Measurements from ENCODE around the gene ANKIB1.

ANKIB1 gene

DNA sequence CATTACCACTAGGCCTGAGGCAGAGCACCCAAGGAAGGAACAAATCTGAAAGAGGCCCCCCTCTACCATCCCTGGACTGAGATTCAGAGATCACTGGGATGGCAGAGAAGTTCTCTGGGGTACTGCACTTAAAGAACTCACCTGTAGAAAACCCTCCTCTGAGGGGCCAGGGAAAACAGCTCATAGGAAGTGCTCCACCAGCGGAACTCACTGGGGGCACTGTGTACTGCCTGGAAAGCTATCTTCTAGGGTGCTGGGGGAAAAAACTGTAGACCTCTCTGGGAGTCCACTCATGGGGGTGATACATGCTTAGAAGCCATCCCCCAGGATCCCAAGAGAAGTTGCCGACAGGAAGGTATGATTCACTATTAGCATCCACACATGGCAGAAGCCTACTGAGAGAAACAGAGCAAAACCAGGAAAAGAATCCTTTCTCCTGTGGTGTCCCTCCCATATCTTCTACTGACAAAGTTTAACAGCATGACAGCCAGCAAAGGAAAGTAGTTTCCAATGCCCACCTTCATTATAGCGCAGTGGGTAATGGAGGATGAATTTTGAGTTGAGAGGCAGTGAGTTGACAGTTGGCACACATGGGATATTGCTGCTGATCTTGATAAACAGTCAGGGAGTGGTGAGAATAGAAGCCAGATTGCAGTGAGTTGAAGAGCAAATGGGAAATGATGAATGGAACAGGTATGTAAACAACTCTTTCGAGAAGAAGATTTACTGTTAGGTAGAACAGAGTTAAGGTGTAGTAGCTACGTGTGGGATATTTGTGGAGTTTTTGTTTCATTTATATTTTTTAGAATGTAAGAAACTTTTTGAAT is 20.9 kb downstream of the ANKIB1 start:
- DNase-seq: no peak

DNA sequence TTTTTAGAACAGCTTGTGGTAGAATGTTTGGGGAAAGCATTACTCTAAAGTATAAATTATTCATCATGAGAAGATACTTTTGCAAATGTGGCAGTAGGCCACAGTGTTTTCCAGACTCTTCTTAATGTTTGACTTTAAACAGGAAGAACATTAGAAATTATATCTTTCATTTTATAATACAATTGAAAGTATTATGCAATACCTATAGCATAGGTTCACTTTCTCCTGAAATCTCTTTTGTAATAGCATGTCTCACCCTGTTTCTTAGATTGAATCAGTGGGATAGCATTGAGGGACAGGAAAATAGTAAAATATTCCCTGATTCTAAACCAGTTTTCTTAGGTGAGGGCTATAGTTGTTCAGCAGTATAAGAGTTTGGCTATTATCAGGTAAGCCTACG is 23.1 kb downstream of the ANKIB1 start:
- DNase-seq: no peak

DNA sequence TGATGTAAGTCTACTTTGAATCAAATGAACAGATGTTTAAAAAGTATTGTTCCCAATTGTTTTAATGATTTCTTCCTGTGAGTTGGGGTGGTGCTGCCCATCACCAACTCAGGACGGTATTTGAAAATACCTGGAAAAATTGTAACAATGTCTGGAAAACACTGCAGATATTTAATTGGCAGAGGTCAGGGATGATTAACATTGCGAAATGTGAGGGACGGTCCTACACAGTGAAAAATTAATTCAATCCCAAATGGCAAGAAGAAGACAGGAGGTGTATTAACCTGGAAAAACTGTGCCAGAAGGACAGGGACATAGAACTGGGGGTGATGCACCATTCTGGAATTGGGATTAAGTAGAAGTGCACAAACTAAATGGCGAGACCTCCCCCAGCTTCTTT is 29.6 kb downstream of the ANKIB1 start:
- no peak for DNase-seq

- no peak for DNase-seq
These were observed 30.7 kb downstream of the ANKIB1 start for GRCh38 chr7:92276460-92276864.

- DNase-seq: no peak
These were observed 33.7 kb downstream of the ANKIB1 start for GRCh38 chr7:92279396-92280031.

- no peak for DNase-seq
These were observed 35.3 kb downstream of the ANKIB1 start for GRCh38 chr7:92281031-92281430.

- DNase-seq: no peak
These were observed 36.5 kb downstream of the ANKIB1 start for GRCh38 chr7:92282221-92282814.

- no peak for DNase-seq
These were observed 37.2 kb downstream of the ANKIB1 start for GRCh38 chr7:92282930-92283329.

GRCh38 chr7:92289321-92289720 is 43.5 kb downstream of the ANKIB1 start:
- DNase-seq: no peak

- DNase-seq: peak in 1 of 2 experiments; percentile 19
These were observed 47.2 kb downstream of the ANKIB1 start for GRCh38 chr7:92292981-92293380.

DNA sequence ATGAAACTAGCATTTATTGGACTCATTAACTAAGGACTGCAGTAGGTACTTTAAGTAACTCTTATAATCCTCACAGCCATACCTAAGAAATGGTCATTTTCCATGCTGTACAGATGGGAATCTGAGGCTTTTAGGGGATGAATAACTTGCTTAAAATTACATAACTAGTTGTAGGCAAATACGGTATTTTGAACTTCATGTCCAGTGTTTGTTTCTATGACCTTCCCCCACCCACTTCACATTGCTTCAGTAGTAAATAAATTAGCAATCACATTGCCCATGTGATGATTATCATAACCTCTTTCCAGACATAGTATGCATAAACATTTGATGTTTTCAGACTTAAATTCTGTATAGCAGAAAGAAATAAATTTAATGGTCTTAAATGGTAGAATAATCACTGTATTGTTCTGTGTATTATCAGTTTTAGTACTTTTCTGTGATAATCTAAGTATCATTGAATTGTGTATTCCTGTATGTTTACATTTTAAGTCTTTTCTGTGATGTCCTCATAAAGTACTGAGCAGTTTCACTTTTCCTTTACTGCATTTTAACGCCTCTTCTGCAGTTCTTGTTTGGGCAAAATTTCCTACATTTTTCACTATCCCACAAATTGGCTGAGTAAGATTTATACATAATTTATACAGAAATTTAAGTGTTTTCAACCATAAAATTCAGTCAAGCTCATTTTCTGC is 48.3 kb downstream of the ANKIB1 start:
- DNase-seq: no peak

GRCh38 chr7:92295391-92295790 is 49.6 kb downstream of the ANKIB1 start:
- DNase-seq: no peak

- no peak for DNase-seq
These were observed 50.5 kb downstream of the ANKIB1 start for GRCh38 chr7:92296235-92296634.

- DNase-seq: no peak
These were observed 51.2 kb downstream of the ANKIB1 start for GRCh38 chr7:92296880-92297445.

DNA sequence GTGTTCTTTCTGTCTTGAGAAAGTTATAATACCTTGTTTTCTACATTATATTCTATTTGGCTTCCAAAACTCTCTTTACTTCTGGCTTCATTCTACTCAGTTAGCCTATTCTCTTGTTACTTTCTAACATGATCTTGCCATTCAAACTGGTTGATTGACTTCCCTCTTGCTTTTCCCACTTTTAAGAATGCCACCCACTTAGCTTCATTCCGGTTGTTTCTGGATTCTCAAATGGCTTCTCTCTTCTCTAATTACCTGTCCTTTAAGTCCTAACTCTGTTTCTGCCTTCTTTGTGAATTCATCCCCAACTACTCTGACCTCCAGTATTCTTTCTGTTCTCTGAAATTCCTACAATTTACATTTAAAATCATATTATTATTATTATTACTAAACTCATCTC is 52.0 kb downstream of the ANKIB1 start:
- no peak for DNase-seq

GRCh38 chr7:92303761-92304160 is 58.0 kb downstream of the ANKIB1 start:
- DNase-seq: no peak

DNA sequence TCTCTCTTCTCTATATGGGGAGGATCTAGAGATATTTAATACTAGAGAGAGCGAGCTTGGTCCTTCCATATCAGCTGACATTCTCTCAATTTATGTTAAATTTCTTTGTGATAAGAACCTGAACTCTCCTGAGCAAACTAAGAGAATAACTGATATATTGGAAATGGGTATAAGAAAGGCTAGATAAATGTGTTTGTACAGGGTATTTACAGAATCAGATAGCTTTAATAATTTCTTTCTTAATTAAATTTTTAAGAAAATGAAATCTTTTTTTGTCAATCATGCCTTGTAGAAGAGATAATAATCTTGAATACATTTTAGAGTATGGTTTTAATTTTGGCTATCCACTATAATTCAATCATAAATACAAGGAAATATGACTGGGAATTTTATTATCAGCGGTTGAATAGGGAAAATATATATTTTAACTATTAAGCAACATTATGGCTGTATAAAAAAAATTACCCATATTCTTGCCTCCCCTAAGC is 58.7 kb downstream of the ANKIB1 start:
- DNase-seq: no peak

- no peak for DNase-seq
These were observed 60.4 kb downstream of the ANKIB1 start for GRCh38 chr7:92306153-92306552.

DNA sequence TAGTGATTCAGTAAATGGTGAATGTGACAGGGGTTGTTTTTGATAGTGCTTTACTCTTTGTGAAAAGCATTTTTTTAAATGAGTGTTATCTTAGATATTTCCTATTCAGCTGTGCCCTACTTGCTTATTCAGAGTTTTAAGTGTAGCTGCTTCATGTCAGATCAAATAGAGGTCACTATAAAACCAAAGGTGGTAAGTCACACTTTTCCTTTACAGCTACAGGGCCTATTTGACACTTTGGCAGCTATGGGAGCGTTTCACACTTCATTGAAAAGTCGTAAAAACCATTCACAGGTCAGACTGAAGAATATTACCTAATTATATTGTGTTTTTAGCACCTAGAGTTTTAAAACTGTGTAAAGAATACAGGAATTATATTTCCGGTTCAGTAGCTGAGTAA is 67.3 kb downstream of the ANKIB1 start:
- DNase-seq: no peak

GRCh38 chr7:92319243-92319642 is 73.5 kb downstream of the ANKIB1 start:
- DNase-seq: no peak

GRCh38 chr7:92325173-92325572 is 79.4 kb downstream of the ANKIB1 start:
- no peak for DNase-seq

DNA sequence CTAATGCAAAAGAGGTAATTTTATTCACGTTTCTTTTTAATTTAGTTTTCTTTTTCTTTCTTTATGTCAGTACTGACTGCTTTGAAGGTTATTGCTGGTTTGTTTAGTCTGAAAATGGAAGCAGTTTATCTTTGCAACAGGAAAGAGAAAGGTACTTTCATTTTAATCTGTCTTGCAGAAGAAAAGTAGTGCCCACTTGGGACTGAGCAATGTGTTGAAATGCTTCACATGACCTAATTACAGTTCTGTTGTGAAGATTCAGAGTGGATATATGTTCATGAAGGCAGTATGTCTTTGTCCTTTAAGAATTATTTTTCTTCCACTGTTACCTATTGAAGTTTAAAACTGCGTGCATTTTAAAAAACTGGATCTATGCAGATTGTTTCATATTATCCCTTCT is 80.1 kb downstream of the ANKIB1 start:
- no peak for DNase-seq

DNA sequence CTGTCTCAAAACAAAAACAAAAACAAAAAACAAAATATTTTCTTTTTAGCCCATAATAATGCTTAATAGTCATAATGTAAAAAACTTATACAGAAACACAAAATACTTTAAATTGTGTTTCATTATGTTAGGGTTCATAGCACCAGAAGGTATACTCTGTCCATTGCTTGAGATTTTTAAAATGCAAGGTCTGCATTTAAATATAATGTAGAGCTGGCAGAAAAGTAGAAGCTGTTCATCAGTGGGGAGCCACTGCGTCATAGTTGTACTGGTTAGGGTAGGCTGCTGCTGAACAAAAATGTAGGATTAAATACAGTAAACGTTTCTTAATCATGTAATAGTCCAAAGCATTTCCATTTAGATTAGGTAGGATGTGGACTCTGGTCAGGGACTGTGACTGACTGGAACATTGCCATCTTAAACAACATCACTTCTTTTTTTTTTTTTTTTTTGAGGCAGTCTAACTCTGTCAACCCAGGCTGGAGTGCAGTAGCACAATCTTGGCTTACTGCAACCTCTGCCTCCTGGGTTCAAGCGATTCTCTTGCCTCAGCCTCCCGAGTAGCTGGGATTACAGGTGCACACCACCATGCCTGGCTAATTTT is 85.2 kb downstream of the ANKIB1 start:
- DNase-seq: no peak

Data from NCI-H524 (cell line).